HG02884 (cell line): ENCODE data around the gene OR10Z1.

Experiments
- ATAC-seq: cut with Tn5 transposase; IDR thresholded peaks from one replicate; pipeline ENCODE4 v1.9.1; 2021; ENCODE audit warnings: mild to moderate bottlenecking, moderate library complexity; ENCODE audit not compliant: unreplicated experiment

The OR10Z1 gene, protein sequence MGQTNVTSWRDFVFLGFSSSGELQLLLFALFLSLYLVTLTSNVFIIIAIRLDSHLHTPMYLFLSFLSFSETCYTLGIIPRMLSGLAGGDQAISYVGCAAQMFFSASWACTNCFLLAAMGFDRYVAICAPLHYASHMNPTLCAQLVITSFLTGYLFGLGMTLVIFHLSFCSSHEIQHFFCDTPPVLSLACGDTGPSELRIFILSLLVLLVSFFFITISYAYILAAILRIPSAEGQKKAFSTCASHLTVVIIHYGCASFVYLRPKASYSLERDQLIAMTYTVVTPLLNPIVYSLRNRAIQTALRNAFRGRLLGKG

DNA sequence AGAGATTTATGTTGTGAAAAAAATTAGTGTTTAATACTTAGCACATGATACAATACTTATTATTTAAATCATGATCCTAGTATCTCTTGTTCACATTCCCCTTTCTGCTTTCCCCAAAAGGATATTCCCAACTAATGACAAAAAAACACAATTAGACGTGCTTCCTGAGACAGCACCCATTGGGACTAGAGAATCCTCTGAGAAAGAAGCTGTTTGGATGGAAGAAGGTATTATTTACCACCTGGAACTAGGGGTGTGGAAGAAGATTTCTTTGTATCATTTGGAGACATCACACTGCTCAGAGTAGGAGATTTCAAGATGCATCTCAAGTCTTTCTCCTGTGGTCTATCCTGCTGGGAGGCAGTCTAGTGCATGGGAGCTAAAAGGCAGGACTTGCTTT lies at the start of gene OR10Z1:
TSS of gene OR10Z1 (plus strand) at position 301 of the 400 bp plus-strand sequence. CDS start 1,171 bp downstream, outside the sequence.
- no peak for ATAC-seq

DNA sequence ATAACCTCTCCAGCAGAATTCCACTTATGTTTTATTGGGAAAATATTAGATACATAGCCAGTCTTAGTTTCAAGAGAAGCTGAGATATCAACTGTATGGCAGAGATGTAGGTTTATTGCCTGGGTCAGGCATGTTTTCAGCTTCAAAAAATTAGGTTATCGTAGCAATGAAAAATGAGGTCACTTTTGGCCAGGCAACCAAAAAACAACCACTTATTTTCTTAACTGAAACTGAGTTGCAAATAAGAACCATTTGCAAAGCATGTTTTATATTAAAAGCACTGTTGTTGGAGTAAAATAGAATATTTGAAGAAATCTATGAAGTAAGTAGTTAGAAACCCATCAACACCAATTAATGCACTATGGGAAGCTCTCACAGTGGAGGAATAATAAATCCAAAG lies 45.4 kb upstream of the OR10Z1 start:
- ATAC-seq, result no peak

DNA sequence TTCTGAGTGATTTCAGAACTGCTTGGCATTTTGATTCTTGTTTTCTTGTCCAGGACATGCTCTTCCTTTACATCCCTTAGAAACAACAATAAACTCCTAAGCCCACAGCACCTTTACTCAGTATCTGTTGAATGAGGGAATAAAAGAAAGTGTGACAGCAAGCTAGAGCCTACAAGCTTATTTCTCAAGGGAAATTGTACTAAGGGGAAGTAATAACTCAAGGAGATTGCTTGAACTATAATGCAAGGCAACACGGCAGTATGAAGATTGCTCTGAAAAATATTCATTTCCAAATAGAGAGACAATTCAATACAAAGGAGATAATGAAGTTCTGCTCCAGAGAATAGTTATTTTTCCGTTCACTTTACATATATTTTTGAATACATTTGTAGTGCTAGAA lies 41.2 kb upstream of the OR10Z1 start:
- ATAC-seq, result no peak

DNA sequence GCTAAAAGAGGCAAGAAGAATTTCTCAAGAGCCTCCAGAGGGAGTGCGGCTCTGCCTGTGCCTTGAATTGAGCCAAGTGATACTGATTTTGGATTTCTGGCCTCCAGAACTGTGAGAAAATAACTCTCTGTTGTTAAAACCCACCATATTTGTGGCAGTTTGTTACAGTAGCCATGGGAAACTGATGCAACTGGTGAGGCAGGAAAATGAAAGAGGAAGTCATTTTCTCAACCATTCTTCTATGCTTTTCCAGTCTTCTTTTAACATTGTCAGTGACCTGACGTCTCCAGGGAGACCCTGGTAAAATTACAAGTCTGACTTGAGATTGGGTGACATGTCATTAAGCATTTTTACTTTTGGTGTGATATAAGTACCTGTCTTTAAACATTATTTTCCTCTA lies 40.5 kb upstream of the OR10Z1 start:
- no peak for ATAC-seq

DNA sequence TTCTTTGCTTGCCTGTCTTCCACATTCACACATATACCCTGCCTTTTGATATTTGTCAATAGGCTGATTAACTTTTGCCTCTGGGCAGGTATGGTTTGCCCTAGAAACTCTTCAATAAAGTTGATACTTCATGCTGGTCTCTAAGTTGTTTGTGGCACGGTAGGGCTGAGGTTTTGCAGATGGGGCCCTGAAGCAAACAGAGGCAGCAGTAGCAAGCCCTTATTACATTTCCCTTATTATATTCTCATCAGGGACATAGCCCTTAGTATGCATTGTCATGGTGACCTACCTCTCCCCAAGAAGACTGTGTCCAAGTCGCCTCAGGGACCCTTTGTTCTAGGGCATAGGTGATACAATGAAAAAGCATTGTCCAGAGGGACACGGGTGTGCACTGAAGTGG lies 34.6 kb upstream of the OR10Z1 start, which contains the start of gene OR6P1:
TSS of gene OR6P1 (minus strand) at position 101 of the 400 bp plus-strand sequence. CDS start 6,976 bp downstream, outside the sequence.
- ATAC-seq, result no peak

DNA sequence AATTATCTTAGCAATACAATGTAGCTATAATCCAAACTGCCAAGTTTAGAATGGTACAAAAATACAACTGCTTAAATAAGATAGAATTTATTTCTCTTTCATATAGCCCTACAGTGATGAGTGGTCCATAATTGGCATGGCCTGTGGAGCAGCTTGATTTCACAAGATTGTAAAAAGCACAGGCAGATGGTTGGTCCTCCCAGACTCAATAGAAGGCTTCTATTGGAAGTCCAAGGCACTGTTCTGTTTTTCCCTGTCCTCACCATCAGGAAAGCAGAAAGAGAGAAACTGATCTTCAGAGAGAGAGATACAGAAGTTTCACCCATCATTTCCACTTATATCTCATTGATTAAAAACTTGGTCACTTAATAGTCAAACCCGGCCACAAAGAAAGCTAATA lies 32.8 kb upstream of the OR10Z1 start:
- no peak for ATAC-seq

DNA sequence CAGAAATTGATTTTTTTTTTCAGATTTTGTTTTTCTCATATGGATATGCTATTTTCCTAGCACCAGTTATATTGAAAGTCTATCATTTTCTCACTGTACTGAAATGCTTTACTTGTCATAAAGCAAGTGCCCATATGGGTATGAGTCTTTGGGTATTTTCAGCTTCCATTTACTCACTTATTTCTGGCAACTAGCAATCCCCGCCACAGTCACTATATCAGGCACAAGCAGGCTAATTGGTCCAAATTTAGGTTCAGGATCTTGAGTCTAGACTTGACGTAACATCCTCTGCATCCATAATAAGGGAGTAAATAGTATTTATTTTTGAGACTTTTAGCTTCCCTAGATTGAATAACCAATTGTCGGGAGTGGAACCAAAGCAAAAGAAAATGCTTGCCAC lies 27.5 kb upstream of the OR10Z1 start:
- no peak for ATAC-seq

DNA sequence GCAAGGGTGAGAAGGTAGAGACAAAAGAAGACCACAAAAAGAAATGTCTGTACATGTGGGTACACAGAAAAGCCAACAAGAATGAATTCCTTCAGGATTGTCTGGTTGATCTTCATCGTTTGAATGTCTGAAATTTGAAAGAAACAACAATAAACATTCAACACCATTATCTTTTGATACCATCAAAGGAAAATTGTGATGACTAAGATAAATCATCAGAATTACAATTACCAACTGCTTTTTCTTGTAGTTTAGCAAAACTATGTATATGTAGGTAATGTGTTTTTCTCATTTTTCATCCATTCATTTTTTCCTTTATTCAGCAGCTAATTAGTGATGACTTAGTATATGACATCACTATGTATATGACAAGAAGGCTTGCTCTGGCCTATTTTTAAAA lies 25.3 kb upstream of the OR10Z1 start, which contains the start of gene OR10X1:
TSS of gene OR10X1 (minus strand) at position 167 of the 400 bp plus-strand sequence. CDS start at position 167, 0 bp downstream.
- no peak for ATAC-seq

DNA sequence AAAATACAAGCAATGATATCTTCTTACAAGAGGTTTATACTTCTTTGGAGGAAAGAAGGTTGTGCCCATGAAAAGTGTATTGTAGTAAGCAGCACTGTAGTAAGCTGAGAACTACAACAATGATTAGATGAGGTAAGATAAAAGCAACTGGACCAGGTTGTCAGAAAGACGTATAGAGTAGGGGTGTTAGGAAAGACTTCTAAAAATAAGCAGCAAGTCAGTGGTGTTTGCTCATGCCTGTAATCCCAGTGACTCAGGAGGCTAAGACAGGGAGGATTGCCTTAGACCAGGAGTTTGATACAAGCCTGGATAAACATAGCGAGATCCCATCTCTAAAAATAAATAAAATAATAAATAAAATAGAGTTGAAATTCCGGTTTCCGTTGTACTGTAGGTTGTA lies 21.1 kb upstream of the OR10Z1 start:
- ATAC-seq, result no peak

DNA sequence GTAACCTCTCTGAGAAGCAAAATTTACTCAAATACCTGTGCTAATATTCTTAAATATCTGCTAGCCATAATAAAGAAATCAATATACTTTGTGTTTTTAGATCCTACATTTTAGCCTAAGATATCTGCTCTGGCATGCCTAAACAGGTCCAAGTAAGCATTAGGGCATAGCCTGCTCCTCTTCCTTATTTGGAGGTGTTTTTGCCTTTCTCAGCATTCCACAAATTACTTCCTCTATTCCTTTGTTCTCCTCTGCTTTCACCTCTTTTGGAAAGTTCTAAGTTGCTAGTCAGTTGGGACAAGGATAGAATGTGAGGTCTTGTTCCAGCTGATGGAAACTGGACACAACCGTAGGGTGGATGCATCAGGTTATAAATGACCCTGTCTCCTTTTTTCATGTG lies 18.1 kb upstream of the OR10Z1 start:
- no peak for ATAC-seq

DNA sequence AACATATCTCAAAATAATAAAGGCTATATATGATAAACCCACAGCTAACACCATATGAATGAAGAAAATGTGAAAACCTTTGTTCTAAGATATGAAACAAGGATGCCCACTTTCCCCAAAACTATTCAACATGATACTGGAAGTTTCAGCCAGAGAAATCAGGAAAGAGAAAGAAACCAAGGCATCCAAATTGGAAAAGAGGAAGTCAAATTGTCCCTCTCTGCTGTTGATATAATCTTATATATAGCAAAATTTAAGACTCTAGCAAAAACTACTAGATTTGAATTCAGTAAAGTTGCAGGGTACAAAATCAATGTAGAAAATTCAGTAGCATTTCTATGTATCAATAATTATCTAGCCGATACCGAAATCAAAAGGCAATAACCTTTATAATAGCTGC lies 4.3 kb upstream of the OR10Z1 start:
- ATAC-seq, result no peak

DNA sequence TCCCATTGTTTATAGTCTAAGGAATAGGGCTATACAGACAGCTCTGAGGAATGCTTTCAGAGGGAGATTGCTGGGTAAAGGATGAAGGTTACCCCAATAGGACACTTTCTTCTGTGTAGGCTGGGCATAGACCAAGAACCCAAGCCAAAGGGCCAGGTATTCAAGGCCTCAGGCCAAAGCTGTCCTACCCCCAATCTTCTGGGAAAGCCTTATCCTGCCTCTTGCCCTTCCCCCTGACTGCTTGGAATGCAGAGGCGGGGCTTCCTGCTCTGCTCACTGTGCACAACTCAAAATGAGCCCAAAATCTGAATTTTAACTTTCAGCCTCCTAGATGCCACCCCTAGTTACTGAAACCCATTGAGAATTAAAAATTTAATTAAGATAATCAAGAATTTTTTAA lies 2.2 kb downstream of the OR10Z1 start:
- no peak for ATAC-seq

DNA sequence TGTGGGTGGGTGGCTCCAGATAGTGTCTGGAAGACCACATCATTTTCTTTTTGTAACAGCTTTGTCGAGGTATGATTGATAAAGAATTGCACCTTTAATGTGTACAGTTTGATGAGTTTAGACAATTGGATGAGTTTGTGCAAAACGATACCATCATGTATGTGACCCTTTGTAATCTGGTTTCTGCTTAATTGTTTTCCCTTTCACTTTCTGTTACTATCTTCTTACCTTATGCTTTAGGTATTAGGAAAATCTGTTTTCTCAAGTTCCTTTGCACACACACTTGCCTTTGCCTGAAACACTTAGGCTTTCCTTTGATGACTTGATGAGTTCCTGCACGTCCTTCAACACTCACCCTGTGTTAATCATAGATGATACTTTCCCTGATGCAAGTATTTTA lies 6.8 kb downstream of the OR10Z1 start:
- ATAC-seq, result no peak

DNA sequence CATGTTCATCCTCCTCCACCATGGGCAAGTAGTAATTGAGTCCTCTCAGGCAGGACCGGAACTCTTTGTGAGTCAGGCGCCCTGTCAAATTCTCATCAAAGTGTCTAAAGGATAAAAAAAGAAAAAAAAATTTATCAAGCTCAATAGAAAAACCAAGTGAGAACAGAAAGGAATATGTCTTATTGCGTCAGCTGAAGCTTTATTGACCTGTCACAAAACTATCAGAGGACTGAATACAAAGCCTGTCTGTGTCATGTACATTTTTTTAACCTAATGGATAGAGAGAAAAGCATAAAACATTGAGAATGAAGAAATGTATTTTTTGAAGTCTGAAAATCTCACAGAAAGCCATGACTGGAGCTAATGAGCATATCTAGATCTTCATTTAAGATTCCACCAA lies 8.7 kb downstream of the OR10Z1 start:
- ATAC-seq, result no peak

DNA sequence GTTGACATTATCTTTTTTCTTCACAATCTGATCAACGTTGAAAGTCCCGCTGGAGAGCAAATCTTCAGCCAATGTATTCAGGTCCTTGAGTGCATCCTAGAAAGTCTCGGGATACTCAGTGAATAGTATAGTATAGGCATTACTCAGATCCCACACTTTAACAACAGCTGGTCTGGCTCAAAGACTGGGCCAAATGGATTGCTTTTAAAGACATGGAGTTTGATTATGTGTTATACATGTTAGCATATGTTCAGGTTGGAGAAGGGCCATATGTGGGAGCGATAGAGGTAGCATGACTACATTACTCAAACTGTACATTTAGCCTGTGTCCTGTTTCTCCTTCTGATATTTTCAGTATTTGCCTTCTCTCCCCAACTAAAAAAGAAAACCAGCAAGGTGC lies 33.1 kb downstream of the OR10Z1 start:
- ATAC-seq, result no peak

DNA sequence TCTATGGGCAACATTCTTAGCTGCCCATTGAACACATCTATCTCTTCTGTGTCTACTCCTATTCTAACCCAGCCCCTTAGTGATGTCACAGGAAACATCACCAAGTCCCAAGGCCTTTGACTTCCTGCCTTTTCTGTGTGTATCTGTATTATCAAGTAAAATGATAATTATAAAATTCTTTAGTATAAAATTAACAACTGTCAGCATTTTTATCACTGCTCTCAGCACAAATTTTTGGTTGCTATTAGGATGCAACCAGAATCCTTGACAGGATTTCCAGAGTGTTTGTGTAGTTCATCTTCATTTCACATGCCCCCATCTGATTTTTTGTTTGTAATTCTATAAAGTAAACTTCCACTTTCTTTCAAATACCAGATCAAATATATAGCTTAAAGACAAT lies 33.8 kb downstream of the OR10Z1 start:
- no peak for ATAC-seq

DNA sequence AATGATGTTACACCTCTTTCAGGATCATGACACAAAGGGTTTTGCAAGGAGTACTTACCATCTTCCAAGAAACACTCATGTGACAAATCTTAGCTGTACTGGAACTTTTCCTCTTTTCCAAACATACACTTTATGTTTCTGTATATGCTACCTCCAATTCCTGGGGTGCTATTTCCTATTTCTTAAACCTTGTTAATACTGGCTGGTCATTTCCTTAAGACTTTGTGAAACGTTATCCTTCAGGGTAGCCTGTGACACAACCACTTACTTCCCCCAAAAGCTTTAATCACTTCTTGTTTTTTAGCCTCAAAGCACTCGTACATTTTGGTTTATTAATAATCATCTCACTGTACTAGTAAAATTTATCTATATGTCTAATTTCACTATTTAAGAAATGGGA lies 39.4 kb downstream of the OR10Z1 start:
- no peak for ATAC-seq

DNA sequence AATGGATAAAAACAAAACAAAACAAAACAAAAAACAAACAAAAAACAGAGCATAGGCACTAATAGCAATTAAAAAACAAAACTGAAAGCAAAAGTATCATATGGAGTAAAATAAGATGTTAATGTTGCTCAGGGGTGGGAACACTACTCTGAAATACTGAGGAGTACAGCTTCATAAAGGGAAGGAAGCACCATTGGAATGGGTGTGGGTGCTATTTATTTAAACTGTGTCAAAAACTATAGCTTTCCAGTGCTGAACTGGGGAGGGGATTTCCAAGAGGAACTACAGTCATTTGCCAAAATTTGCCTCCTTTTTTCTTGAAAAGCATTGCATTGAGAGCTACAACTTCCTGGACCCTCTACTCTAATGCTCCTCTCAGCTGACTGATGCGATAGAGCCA lies 41.4 kb downstream of the OR10Z1 start:
- no peak for ATAC-seq

DNA sequence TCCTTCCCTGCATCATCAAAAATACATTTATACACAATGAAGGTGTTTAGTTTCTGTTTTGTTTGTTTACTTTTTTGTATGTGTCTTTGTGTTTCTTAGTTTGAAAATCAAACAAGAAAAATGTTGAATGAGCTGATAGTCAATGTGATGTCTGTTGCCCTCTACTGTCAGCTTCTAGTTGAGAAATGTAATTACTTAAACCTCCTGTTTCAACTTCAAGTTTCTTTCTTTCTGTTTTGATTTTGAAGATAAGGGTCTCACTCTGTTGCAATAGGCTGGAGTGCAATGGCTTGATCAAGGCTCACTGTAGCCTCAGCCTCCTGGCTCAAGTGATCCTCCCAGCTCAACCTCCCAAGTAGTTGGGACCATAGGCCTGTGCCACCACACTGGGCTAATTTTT lies 44.0 kb downstream of the OR10Z1 start:
- no peak for ATAC-seq

DNA sequence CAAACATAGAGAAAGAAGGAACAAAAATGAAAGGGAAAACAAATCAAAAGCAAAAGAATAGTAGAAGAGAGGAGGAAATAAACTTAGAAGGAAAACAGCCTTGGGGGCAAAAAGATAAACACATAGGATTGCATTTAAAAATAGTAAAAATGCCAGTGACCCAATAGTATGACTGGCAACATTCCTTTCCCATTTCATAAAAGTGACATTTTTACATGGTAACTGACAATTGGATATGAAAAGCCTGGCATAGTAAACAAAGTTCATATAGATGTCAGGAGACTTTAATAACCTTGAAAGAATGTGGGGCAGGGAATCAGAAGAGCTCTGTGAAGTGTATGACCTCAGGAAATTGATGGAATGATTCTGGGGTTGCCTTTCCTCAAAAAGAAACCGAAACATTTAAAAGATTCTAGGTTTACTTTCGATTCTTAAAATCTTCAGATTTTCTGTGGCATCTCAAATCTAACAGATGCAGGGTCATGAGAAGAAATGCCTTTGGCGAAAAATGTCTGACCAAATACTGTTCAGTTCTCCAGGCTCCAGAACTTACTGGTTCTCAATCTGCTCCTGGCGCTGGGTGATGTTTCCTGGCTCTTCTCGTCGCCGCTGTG lies 47.8 kb downstream of the OR10Z1 start:
- no peak for ATAC-seq

DNA sequence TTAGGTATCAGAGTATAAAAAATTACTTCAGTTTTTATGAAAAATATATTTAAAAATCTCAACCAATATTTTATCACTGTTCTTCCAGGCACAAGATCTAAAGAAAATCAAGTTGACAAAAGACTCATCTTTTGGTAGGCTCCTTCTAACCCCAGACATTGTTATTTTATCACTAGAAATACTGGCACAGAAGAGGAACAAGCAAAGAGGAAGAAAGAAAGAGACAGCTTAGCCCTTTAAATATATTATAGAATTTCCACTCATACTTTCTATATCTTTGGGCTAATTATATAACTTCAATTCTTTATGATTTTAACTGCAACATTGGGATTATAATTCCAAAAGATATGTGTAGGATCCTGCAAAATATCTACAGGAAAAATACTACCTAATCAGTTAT lies 49.0 kb downstream of the OR10Z1 start:
- no peak for ATAC-seq

DNA sequence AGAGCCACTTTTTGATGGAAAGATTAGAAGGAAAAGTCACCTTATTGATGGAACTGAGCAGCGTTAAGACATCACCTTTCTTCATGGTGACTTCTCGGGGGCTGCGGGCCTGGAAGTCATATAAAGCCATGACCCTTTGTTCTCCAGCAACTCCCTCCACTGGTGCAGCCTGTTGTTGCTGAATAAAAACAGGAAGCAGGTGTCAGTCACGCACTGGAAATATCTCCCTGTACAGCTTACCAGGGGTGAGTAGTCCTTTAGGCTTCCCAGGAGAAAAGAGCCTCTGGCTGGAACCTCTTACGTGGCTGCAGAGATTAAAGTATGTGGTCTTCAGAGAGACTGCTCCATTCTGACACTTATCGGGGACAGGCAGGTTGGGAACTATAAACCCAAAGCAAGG lies 49.5 kb downstream of the OR10Z1 start:
- ATAC-seq, result no peak
